NB4 (cell line): ENCODE measurements around the gene BHLHA9.
"Not testable (repeated sequence)": the region's sequence is repeated elsewhere in the genome, so short reads cannot be mapped to it uniquely, and the experiment has no call there.

Experiments used
- DNase-seq: peaks from one replicate; pipeline ENCODE4 v3.0.0; 2010; ENCODE audit warnings: low read depth
- H3K4me3 ChIP-seq: one replicate; pipeline ENCODE4 v1.5.1; 2011; ENCODE audit warnings: mild to moderate bottlenecking, low read depth, low read length, moderate library complexity
- MYC ChIP-seq: IDR thresholded peaks from 2 replicates; pipeline ENCODE4 v1.6.1; 2011; ENCODE audit warnings: low read depth, low read length
- POLR2A ChIP-seq: IDR thresholded peaks from 2 replicates; pipeline ENCODE4 v1.6.1; 2011; ENCODE audit warnings: mild to moderate bottlenecking; ENCODE audit not compliant: insufficient read length; ENCODE audit errors: extremely low read depth
- TF ChIP-seq, protein P1 (sequence below): IDR thresholded peaks from 2 replicates; pipeline ENCODE4 v1.6.1; 2011; ENCODE audit warnings: low read depth, low read length
- TF ChIP-seq, protein P2 (sequence below): IDR thresholded peaks from one replicate; pipeline ENCODE4 v1.5.1; 2012; ENCODE audit warnings: low read depth, low read length

The BHLHA9 gene

DNA sequence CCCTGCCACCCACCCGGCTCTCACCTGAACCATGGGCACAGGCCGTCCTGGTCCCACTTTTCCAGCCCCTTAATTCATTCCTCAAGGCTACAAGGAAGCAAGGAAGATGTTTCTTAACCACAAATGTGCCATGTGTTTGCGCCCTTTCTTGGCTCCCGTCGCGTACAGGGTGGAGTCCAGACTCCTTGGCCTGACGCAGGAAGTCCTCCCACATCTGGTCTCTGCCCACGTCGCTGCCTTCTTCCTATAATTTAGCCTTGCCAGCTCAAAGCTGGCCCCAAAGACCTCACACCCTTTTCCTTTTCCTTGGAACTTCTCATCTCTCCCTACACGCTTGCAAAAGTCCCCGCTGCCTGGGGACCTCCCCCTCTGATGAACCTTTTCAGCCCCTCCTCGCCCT lies 38.8 kb upstream of the BHLHA9 start:
- DNase-seq, result peak; percentile 75
- H3K4me3 ChIP-seq, result no peak overlapping the region
- TF ChIP-seq, protein P1, sequence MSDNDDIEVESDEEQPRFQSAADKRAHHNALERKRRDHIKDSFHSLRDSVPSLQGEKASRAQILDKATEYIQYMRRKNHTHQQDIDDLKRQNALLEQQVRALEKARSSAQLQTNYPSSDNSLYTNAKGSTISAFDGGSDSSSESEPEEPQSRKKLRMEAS, result peak; percentile 53
- TF ChIP-seq MYC (peak; percentile 9; the same call in 1 of the 2 replicates), POLR2A (no peak)

DNA sequence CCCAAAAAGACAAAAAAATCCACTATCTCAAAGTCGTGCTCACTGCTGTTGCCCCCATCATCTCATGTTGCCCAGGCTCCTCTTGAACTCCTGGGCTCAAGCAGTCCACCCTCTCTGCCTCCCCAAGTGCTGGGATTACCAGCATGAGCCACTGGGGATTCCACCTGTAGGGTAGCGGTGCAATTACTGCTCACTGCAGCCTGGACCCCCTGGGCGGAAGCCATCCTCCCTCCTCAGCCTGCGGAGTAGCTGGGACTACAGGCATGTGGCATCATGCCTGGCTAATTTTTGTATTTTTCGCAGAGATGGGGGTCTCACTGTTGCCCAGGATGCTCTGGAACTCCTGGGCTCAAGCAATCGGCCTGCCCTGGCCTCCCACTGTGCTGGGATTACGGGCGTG lies 37.9 kb upstream of the BHLHA9 start:
- TF ChIP-seq POLR2A, result no peak
- TF ChIP-seq MYC, result no peak
- TF ChIP-seq, protein P2, sequence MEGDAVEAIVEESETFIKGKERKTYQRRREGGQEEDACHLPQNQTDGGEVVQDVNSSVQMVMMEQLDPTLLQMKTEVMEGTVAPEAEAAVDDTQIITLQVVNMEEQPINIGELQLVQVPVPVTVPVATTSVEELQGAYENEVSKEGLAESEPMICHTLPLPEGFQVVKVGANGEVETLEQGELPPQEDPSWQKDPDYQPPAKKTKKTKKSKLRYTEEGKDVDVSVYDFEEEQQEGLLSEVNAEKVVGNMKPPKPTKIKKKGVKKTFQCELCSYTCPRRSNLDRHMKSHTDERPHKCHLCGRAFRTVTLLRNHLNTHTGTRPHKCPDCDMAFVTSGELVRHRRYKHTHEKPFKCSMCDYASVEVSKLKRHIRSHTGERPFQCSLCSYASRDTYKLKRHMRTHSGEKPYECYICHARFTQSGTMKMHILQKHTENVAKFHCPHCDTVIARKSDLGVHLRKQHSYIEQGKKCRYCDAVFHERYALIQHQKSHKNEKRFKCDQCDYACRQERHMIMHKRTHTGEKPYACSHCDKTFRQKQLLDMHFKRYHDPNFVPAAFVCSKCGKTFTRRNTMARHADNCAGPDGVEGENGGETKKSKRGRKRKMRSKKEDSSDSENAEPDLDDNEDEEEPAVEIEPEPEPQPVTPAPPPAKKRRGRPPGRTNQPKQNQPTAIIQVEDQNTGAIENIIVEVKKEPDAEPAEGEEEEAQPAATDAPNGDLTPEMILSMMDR, result no peak
- TF ChIP-seq, protein P1, result no peak
- DNase-seq, result no peak
- H3K4me3 ChIP-seq, result no peak overlapping the region

DNA sequence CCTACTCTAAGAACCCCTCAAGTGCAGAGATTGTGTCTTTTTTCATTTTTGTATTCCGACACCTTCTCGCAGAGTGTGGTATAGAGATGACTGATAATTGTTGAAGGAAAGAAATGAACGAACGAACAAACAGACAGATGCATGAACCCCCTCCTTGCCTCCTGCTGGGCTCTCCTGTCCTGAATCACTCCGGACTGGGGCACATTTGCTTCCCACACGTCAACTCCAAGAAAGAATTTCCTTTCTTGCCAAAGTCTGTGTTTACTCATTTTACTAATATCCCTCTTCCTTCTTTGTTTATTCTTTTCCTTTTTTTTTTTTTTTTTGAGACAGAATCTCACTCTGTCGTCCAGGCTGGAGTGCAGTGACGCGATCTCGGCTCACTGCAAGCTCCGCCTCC lies 37.5 kb upstream of the BHLHA9 start:
- no peak for DNase-seq
- TF ChIP-seq, protein P2, result no peak
- TF ChIP-seq POLR2A (no peak), MYC (no peak)
- TF ChIP-seq, protein P1, result no peak
- no peak overlapping the region for H3K4me3 ChIP-seq

DNA sequence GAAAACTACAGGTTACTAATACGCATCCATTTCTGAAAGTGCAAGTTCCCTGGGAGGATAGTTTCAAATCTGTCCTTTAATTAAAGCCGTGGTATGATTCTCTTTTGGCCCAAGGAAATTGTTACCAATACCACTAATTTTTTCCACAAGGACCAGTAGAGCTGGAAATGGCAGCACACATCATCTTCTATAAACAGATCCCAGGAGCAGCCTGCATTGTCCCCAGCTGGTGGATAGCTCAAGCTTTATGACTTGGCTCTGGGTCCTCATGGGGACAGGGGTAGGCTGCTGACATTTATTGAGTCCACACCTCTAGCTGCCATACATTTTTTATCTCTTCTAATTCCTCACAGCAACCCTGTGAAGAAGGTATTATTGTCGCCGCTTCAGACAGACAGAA lies 35.8 kb upstream of the BHLHA9 start:
- DNase-seq, result no peak
- no peak overlapping the region for H3K4me3 ChIP-seq
- no peak for TF ChIP-seq POLR2A
- TF ChIP-seq, protein P2, result no peak
- TF ChIP-seq MYC, result no peak
- TF ChIP-seq, protein P1, result no peak

DNA sequence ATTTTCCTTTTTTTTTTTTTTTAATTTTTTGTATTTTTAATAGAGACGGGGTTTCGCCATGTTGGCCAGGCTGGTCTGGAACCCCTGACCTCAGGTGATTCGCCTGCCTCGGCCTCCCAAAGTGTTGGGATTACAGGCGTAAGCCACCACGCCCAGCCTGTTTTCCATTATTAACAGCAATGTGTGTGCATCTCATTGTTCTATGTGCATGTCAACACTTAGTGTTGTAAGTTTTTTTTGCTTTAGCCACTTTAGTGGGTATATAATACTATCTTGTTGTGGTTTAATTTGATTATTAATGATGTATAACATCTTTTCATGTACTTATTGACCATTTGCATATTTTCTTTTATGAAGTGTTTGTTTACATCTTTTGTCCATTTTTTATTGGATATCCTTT lies 32.8 kb upstream of the BHLHA9 start:
- no peak for TF ChIP-seq MYC
- TF ChIP-seq, protein P2, result no peak
- TF ChIP-seq POLR2A, result no peak
- TF ChIP-seq, protein P1, result no peak
- no peak overlapping the region for H3K4me3 ChIP-seq
- DNase-seq, result no peak

DNA sequence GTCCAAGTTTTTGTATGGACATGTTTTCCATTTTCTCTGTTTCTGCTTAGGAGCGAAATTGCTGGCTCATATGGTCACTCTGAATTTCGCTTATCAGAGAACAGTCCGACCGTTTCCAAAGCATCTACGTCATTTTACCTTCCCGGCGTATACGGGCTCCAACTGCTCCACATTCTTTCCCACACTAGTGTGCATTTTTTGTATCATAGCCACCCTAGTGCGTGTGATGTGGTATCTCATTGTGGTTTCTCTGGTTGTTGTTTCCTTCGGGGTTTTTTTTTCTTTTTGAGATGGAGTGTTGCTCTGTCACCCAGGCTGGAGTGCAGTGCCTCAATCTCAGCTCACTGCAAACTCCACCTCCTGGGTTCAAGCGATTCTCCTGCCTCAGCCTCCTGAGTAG lies 31.0 kb upstream of the BHLHA9 start:
- no peak overlapping the region for H3K4me3 ChIP-seq
- no peak for DNase-seq

DNA sequence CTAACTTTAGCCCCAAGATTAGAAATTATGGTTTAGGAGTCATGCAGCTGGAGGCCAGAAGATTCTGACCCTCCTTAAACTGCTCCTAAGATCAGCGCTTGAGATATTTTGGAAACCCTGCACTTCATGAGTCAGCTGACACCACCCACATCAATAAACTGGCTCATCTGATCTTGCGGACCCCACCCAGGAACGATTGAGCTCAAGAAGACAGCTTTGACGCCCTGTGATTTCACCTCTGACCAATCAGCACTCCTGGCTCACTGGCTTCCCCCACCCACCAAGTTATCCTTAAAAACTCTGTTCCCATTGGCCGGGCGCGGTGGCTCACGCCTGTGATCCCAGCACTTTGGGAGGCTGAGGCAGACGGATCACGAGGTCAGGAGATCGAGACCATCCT lies 29.8 kb upstream of the BHLHA9 start:
- DNase-seq, H3K4me3 ChIP-seq: not testable (repeated sequence)

More for the DNA sequence above, 31.0 kb upstream of the BHLHA9 start:
- TF ChIP-seq, protein P2, result no peak
- TF ChIP-seq, protein P1, result no peak
- TF ChIP-seq MYC (no peak), POLR2A (no peak)
